Activated T-cell treated with anti-CD3 and anti-CD28 coated beads for 48 hours (primary cell): ENCODE measurements around the gene DTNA.

Experiments used
- DNase-seq: peaks from one replicate; pipeline ENCODE4 v3.0.0-alpha.2; 2020; ENCODE audit warnings: low read depth

The DTNA gene

DNA sequence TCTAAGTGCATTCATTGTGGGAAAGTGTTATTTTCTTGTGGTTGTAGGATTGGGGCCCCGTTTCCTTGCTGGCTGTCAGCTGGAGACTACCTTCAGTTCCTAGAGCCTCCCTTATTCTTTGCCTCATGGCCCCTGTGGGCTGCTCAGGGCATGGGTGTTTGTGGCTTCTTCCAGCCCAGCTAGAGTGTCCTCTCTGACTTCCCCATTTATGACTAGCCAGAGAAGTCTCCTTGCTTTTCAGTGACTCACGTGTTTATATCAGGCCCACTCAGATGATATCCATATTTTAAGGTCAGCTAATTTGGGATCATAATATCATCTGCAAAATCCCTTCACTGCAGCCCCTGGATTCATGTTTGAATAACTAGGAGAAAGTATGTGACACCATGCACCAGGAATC lies 62.8 kb downstream of the DTNA start:
- DNase-seq = no peak

- DNase-seq = no peak
Observed at GRCh38 chr18:34773378-34773777, 63.3 kb downstream of the DTNA start.

DNA sequence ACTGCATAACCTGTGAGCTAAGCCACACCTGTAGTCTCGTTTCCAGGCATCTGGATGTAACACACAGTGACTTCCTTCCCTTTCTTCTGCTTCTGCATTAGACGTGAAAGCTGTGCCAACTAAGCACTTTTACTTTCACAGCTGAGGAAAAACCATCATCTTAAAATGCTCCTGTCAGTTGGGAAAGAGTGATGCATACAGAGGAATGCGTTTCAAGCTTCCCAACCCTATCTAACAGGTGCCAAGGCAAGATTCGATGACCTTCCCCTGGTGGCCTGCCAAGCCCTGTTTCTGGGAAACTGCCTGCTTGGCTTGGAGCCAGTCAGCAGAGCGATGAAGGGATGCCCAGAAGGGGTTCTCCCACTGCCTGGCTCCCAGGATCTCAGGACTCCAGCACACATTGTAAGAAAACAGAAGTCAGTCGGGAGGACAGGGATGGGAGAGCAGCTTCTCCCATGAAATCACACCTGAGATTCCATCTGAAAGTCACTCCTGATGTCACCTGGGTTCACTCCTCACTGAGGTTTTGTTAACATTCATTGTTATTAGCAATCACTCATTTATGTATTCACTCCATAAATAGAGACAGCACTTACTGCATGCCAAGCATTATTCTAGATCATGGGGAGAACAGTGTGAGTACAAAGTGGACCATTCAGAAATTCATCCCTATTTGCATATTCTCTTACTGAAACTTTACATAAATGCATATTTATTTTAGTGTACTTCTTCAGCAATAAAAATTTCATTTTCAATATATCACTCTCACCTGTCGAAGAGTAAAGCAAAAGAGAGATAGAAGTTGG lies 64.1 kb downstream of the DTNA start:
- DNase-seq = no peak

GRCh38 chr18:34775461-34775860 lies 65.4 kb downstream of the DTNA start:
- no peak for DNase-seq

GRCh38 chr18:34779112-34779511 lies 69.0 kb downstream of the DTNA start:
- DNase-seq = no peak

GRCh38 chr18:34780856-34781255 lies 70.8 kb downstream of the DTNA start:
- DNase-seq = no peak

DNA sequence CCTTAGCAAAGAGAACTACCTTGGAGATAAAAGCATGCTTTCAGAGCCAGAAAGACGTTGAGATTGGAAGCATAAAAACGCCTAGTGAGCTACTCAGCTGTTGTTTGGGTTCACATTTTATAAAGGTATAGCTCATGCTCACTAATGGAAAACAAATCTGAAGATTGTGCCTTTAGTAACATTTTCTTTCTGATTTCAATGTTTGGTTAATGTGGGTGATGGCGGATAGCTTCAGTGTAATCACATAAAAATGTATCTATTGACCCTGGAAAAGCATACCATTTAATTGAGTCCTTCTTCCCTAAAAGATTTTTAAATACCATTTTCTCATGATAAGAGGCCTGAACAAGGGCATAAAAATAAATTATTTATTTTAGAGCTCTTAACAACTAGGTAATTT lies 73.4 kb downstream of the DTNA start:
- DNase-seq = no peak

GRCh38 chr18:34786162-34786741 lies 76.2 kb downstream of the DTNA start:
- DNase-seq = no peak

- DNase-seq = no peak
Observed at GRCh38 chr18:34787931-34788532, 77.9 kb downstream of the DTNA start.

DNA sequence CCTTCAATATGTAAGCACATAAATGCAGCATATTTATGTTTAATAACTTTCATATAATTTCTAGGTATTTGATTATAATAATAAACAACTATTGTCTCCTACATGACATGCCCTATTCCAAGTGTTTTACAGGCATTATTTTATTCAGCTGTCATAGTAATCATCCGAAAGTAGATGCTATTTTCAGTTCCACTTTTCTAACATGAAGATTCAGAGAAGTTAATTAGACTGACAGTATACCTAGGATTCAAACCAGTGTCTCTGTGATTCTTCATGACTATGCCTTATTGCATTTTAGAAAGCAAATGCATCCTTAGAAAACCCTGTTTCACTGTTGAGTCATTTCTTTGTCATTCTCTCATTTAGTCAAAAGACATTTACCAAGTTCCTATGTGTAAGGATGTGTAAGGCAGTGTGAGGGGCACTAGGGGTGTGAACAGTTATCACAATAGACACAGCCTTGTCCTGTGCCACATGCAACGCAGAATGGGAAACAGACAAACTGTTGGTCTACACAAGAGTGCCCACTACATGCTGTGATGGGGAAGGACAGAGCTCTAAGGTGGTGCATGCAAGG lies 79.8 kb downstream of the DTNA start:
- no peak for DNase-seq

DNA sequence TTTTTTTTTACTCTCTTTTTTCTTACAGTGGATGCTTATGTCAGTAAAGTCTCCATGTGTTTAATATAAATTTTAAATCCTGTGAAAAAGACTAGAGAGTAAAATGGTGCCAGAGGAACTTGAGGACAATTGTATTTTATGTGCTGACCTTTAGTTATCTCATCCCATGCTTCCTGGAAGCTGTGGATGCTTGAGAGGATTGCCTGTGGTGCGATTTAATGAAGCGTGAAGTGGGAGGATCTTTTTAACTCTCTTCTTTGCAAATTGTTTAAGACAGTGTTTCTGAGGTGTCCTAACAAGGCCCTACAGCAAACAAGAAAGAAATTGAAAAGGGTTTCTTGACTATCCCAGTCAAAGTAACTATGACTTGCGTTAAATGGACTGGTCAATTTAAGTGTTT lies 84.2 kb downstream of the DTNA start:
- no peak for DNase-seq

- DNase-seq = no peak
Observed at GRCh38 chr18:34795070-34795732, 85.1 kb downstream of the DTNA start.

GRCh38 chr18:34796035-34796657 lies 86.0 kb downstream of the DTNA start:
- DNase-seq = no peak

DNA sequence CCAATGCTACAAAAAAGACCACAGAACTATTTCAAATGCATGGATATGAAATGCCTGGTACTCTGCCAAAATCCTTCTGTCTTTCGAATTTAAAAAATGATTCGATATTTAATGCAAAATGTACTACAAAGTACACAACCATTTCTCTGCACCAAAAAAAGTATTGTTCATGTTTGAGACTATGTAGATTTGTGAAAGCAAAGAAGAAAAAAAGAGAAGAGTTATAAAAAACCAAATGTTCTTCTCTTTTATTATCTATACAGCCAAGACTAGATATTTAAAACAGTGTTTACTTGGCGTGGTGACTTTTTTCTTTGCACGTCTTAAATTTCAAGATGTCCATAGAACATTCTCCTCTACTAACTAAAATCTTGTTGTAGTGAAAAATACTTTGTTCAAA lies 89.2 kb downstream of the DTNA start:
- DNase-seq = no peak

- no peak for DNase-seq
Observed at GRCh38 chr18:34800381-34800780, 90.3 kb downstream of the DTNA start.

- no peak for DNase-seq
Observed at GRCh38 chr18:34801774-34802173, 91.7 kb downstream of the DTNA start.

GRCh38 chr18:34802959-34803358 lies 92.9 kb downstream of the DTNA start:
- DNase-seq = no peak

GRCh38 chr18:34803877-34804400 lies 93.8 kb downstream of the DTNA start:
- DNase-seq = no peak

DNA sequence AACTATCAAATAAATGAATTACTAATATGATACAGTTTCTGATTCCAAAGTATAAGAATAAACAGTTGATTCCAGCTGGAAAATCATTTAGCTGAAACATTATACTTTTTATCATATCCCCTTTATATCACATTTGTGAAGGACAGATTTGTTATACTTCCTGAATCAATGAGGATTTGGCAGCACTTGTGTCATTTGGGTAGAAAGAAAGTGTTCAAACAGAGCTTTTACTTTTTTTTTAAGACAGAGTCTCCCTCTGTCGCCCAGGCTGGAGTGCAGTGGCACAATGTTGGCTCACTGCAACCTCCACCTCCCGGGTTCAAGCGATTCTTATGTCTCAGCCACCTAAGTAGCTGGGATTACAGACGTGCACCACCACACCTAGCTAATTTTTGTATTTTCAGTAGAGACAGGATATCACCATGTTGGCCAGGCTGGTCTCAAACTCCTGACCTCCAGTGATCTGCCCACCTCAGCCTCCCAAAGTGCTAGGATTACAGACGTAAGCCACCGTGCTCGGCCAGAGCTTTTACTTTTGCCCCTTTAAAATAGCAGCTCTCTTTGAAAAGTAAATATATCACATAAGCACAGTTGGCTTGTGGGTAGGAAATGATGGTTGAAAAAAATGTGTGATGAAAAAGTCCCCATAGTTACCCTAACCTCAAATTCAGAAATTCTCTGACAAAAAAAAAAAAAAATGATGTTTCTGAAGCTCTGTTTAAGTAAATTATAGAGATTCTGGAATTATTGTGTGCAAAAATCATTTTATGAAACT lies 95.2 kb downstream of the DTNA start:
- no peak for DNase-seq

- no peak for DNase-seq
Observed at GRCh38 chr18:34805878-34806351, 95.8 kb downstream of the DTNA start.

- no peak for DNase-seq
Observed at GRCh38 chr18:34806527-34806926, 96.4 kb downstream of the DTNA start.
